GM23248 (cell line): Measurements from ENCODE around the gene GRID2IP.

ENCODE experiments used
- EZH2 ChIP-seq: fragments of 200-600 bp; sonication (generic); IDR thresholded peaks from 2 replicates; pipeline ENCODE4 v1.6.1; 2018; ENCODE audit warnings: antibody characterized with exemption, mild to moderate bottlenecking; ENCODE audit not compliant: insufficient read depth, poor library complexity, severe bottlenecking
- EZH2phosphoT487 ChIP-seq: fragments of 200-600 bp; sonication (generic); IDR thresholded peaks from 2 replicates; pipeline ENCODE4 v1.6.1; 2018; ENCODE audit warnings: antibody characterized with exemption, moderate library complexity, mild to moderate bottlenecking, low read depth; ENCODE audit not compliant: insufficient read depth

DNA sequence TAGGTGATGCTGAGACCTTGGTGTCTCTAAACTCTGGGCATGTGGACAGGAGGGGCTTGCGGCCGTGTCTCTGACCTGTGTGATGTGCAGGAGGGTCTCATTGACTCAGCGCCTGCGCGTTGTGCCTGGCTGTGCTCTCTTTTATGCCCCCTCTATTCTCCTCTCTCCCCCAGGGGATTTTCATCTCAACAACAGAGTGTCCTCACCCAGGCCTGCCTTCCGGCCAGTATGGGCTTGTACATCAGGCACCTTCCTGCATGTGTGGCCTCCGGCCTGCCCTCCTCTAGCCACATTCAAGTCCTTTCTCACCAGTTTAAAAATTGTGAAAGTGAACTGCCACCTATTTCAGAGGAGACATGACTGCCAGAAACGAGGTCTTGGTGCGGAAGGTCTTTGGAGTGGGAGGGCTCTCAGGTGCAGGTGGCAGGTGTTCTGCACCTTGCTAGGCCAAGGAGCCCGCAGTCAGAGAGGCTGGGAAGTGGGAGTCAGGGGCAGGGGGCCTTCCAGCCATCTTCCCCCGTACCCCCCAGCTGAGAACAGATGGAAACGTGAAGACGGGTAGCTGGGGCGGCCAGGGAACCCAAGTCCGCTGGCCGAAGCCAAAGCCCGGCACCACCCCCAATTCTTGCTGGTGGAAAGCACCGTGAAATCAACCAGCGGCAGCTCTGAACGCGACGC lies 38.0 kb upstream of the GRID2IP start:
- TF ChIP-seq EZH2 (no peak), EZH2phosphoT487 (no peak)
